SIG-M5 treated with dmso at 0.1 percent for 504 hours (cell line): ENCODE results near the gene SYNJ2.
A peak's percentile ranks its signal among the peaks of the same experiment; 100 is the strongest.

Experiments used
- DNase-seq: peaks from one replicate; lab custom pipeline; 2025; ENCODE audit not compliant: unreplicated experiment; lab: John Stamatoyannopoulos, UW

The SYNJ2 gene

DNA sequence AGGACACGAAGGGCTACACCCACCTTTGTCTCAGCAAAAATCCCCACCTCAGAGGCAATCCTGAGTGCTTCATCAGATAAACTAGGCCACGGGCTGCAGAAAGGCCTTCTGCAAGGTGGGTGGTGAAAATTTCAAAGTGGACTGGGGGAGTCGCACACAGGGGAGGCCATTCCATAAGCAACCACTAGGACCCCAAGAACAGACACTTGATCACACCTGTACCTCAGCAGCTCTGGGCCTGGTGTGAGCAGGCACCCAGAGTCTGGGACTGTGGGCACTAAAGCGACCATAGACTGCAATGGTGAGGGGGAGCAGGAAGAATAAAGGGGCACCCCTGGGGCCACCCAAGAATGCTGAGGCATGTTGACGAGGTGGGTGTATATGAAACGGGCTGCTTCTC lies 133.8 kb downstream of the SYNJ2 start:
- no peak for DNase-seq

DNA sequence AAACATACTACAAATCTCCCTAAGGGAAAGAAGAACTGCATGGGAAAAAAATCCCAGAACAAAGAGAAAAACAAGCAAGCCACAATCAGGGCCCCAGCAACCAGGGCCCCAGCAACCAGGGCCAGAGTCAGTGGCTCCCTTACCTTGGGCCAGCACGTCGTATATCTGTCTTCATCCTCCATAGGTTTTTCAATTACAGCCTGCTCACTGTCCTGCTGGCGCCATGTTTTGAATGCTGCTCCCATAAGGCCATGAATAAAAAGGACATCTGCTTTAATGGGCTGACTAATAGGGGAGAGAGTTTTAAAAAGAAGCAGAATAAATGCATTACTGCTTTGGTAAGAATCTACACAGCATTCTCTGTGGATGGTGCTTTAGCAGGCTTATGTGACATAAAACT lies 137.2 kb downstream of the SYNJ2 start:
- DNase-seq = no peak

DNA sequence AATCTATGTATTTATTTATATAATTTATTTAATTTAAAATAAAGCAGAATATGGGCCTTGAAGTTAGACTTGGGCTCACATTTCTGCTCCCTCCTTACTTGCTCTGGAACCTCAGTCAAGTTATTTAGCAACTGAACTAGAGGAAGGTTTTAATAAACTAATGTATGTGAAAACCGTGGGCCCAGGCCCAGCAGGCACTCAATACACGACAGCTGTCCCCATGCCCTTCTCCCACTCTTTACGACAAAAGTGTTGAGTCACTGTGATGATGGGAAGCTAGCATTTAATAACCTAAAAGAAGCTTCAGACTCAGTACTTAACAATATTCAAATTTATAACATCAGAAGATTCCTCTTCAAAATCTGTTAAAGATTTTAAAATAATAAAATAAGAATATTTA lies 139.7 kb downstream of the SYNJ2 start:
- DNase-seq = no peak

DNA sequence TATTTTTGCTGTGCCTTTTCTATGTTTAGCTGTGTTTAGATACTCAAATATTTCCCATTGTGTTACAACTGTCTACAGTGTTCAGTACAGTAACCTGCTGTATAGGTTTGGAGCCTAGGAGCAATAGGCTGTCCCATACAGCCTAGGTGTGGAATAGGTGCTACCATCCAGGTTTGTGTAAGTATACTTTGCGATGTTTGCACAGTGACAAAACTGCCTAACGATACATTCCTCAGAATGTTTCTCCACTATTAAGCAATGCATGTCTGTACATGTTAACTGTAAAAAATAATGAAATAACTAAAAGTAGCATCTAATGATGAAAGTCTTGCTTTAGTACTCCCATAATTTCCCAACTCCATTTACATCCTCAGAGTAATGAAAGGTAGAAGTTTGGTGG lies 140.4 kb downstream of the SYNJ2 start:
- DNase-seq = no peak

DNA sequence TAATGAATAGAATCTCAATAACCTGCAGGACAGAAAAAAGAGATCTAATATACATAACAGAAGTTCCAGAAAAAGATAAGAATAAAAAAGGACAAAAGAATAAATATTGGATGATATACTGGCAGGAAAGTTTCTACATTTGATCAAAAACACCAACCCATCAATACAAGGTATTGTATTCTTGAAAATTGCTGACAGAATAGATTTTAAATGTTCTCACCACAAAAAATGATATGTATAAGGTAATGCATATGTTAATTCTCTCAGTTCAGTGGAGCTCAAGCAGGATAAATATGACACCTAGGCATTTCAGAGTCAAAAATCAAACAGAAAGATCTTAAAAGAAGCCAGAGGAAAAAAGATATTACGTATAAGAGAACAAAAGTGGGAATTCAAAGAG lies 142.6 kb downstream of the SYNJ2 start:
- DNase-seq = no peak

DNA sequence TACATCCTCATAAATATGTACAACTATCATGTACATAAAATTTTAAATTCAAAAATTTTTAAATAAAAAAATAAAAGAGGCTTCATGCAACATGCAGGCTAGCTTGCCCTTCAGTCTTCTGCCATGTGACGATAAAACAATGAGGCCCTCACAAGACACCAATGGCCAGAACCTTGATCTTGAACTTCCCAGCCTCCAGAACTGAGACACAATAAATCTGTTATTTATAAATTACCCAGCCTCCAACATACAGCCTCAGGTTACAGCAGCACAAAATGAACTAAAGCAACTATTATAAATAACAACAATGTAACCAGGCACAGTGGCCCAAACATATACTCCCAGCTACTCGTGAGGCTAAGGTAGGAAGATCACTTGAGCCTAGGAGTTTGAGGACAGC lies 143.6 kb downstream of the SYNJ2 start:
- DNase-seq = no peak

DNA sequence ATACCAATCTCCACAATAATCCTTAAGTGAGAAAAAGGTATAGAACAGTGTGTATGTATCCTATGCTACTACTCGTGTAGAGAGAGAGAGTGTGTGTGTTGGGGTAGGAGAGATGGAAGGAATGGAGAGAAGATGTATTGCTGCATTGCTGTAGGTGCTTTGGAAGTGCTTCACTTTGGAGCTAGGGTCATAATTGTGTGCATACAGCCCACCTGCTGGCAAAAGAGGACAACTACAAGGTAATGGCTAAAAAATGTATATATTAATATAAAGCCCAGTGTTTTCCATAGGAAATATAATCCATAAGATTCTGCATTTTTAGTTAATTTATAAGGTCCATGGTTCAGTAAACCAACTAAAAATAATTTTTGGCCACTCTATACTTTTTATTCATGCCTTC lies 150.3 kb downstream of the SYNJ2 start:
- DNase-seq = peak; percentile 58

DNA sequence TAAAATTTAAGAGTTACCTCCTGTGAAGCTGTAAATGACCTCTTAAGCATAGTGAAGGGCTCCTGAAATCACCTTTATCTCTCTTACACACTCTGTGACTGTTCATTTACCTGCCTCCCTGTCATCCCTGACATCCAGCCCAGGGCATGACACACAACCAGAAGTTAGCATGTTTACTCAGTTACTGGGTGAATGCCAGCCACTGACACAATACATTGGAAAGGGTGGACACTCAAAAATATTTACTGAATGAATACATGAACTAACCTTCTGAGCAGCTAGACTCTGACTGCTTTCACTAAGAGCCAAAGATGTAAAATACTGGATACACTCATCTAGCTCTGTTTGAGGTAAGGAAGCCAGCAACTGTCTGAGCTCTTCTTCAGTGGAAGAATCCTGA lies 161.1 kb downstream of the SYNJ2 start:
- no peak for DNase-seq

DNA sequence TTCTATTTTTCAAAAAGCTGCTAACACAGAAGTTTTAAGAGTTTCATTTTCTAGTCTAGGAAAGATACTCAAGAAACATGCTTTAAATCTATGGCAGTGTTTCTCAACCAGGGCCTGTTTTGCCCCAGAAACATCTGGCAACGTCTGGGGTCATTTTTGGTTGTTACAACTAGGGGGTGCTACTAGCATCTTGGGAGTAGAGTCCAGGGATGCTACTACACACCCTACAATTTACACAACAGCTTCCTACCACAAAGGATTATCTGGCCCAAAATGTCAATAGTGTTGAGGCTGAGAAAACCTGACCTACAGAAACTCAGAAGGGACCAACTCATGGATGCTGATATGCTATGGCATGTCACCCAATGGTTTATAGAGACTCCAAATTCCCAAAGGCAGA lies 162.0 kb downstream of the SYNJ2 start:
- DNase-seq = peak; percentile 31
